BLaER1 (cell line): ENCODE measurements around the gene LHB.

ENCODE experiments used
- H3K27ac ChIP-seq: shearing (Covaris generic); formaldehyde crosslinking; 2 replicates; pipeline ENCODE4 v1.8.1; 2022
- H3K27me3 ChIP-seq: shearing (Covaris generic); formaldehyde crosslinking; 2 replicates; pipeline ENCODE4 v1.8.1; 2022
- H3K36me3 ChIP-seq: shearing (Covaris generic); formaldehyde crosslinking; 2 replicates; pipeline ENCODE4 v1.8.1; 2022
- H3K4me1 ChIP-seq: shearing (Covaris generic); formaldehyde crosslinking; 2 replicates; pipeline ENCODE4 v1.8.1; 2022
- H3K4me2 ChIP-seq: shearing (Covaris generic); formaldehyde crosslinking; 2 replicates; pipeline ENCODE4 v1.8.1; 2022
- H3K4me3 ChIP-seq: shearing (Covaris generic); formaldehyde crosslinking; 2 replicates; pipeline ENCODE4 v1.8.1; 2022
- H3K9ac ChIP-seq: shearing (Covaris generic); formaldehyde crosslinking; 2 replicates; pipeline ENCODE4 v1.8.1; 2022
- H3K9me3 ChIP-seq: shearing (Covaris generic); formaldehyde crosslinking; 2 replicates; pipeline ENCODE4 v1.8.1; 2022
- H4K20me1 ChIP-seq: shearing (Covaris generic); formaldehyde crosslinking; 2 replicates; pipeline ENCODE4 v1.8.1; 2022
- Cebpa-rat ChIP-seq: shearing (Covaris generic); IDR thresholded peaks from 2 replicates; pipeline ENCODE4 v1.8.1; 2022

Gene LHB

GRCh38 chr19:48975947-48976847 lies 40.7 kb downstream of the LHB start:
- H3K4me1 ChIP-seq: peaks cover 54% of the 10 kb centered on the region

DNA sequence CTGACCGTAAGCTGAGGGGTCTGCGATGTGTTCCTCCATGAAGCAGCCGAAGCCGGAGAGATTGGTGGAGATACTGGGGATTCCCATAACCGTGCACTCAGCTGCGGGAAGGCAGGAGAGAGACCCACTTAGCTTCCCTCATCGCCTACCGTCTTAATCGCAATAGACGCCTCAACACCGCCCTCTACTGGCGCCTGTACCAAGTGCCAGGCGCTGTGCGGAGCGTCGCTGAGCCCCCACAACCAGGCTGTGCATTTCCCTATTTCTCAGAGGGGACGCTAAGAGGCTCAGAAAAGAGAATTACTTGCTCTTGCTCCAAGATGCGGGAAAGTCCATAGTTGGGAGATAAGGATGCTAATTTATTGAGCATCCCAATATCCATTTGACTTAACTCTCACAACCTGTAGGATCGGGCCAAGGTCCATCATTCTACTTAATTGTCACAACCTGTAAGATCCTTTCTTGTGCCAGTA lies 45.9 kb downstream of the LHB start:
- peaks cover 48% of the 10 kb centered on the region for H3K4me1 ChIP-seq
- H3K4me2 ChIP-seq: peak overlapping the region; percentile 49
- H3K9ac ChIP-seq: no peak overlapping the region
- no peaks in the 10 kb centered on the region for H3K9me3 ChIP-seq
- H3K27ac ChIP-seq: no peak overlapping the region
- peaks cover 26% of the 10 kb centered on the region for H4K20me1 ChIP-seq
- peaks cover 87% of the 10 kb centered on the region for H3K36me3 ChIP-seq
- H3K27me3 ChIP-seq: no peaks in the 10 kb centered on the region
- TF ChIP-seq Cebpa-rat: no peak
- H3K4me3 ChIP-seq: no peak overlapping the region

More at GRCh38 chr19:48975947-48976847, 40.7 kb downstream of the LHB start:
- no peaks in the 10 kb centered on the region for H3K27me3 ChIP-seq
- H3K36me3 ChIP-seq: peaks cover 74% of the 10 kb centered on the region
- no peak for TF ChIP-seq Cebpa-rat
- H3K27ac ChIP-seq: 0 out of 2 replicates have a peak overlapping the region, but pooled peaks have one; percentile 18
- H3K9me3 ChIP-seq: no peaks in the 10 kb centered on the region
- H3K4me2 ChIP-seq: peak overlapping the region; percentile 37
- H3K9ac ChIP-seq: no peak overlapping the region
- H3K4me3 ChIP-seq: no peak overlapping the region
- H4K20me1 ChIP-seq: no peaks in the 10 kb centered on the region

GRCh38 chr19:48970139-48970766 lies 46.6 kb downstream of the LHB start:
- no peak overlapping the region for H3K27ac ChIP-seq
- peaks cover 86% of the 10 kb centered on the region for H3K36me3 ChIP-seq
- H3K4me2 ChIP-seq: peak overlapping the region; percentile 49
- no peak overlapping the region for H3K4me3 ChIP-seq
- H3K9me3 ChIP-seq: no peaks in the 10 kb centered on the region
- no peaks in the 10 kb centered on the region for H3K27me3 ChIP-seq
- TF ChIP-seq Cebpa-rat: no peak
- H3K9ac ChIP-seq: no peak overlapping the region
- peaks cover 44% of the 10 kb centered on the region for H3K4me1 ChIP-seq
- H4K20me1 ChIP-seq: peaks cover 34% of the 10 kb centered on the region

GRCh38 chr19:48969276-48970138 lies 47.4 kb downstream of the LHB start:
- TF ChIP-seq Cebpa-rat: no peak
- peak overlapping the region; percentile 49 for H3K4me2 ChIP-seq
- H3K4me3 ChIP-seq: no peak overlapping the region
- no peak overlapping the region for H3K9ac ChIP-seq
- H3K27me3 ChIP-seq: no peaks in the 10 kb centered on the region
- no peak overlapping the region for H3K27ac ChIP-seq
- peaks cover 34% of the 10 kb centered on the region for H4K20me1 ChIP-seq
- H3K36me3 ChIP-seq: peaks cover 78% of the 10 kb centered on the region
- H3K9me3 ChIP-seq: no peaks in the 10 kb centered on the region
- H3K4me1 ChIP-seq: peaks cover 47% of the 10 kb centered on the region

DNA sequence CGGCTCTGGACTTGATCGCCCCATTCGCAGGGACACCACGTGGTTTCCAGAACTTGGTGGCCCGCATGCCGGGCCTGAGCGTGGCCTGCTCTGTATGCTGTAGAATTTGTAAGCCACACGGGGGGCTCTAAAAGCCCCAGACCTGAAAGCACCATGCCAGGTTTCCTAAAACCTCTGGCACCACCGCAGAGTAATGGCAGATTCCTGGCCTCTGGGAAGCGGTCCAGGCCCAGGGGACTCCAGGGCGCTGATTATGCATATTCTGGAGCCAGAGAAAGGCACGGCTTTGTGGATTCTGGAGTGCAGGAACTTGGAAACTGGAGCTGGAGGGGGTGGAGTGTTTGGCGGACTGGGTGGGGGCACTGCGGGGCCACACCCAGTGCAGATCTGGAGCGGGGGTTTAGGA lies 48.1 kb downstream of the LHB start:
- H3K36me3 ChIP-seq: peaks cover 71% of the 10 kb centered on the region
- H3K27ac ChIP-seq: no peak overlapping the region; the same call in 1 of the 2 replicates
- peaks cover 34% of the 10 kb centered on the region for H4K20me1 ChIP-seq

DNA sequence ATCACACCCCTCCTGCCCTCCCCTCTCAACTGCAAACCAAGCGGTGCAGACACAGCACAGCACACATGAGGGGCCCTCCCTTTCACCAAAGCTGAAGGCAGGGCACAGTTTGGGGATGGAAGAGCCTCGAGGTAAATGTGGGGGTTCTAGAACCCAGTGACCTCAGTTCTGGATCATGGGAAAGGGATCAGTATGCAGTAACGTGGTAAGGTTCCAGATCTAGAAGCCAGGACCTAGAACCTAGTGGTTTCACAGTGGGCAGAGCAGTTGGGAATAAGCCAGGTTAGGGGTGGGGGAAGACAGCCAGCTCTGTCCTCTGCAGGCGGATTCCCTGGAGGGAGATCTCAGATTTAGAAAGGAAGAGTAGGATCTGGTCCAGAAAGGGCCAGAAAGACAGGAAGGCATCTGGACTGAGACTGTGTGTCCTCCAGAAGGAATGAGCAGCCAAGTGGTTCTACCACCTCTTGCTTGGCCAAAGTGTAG lies 48.7 kb downstream of the LHB start:
- H4K20me1 ChIP-seq: peaks cover 34% of the 10 kb centered on the region
- TF ChIP-seq Cebpa-rat: no peak
- peak overlapping the region; percentile 99; the same call in 1 of the 2 replicates for H3K4me2 ChIP-seq
- peaks cover 65% of the 10 kb centered on the region for H3K36me3 ChIP-seq
- peak overlapping the region; percentile 43 for H3K9ac ChIP-seq
- no peaks in the 10 kb centered on the region for H3K27me3 ChIP-seq
- H3K4me3 ChIP-seq: no peak overlapping the region
- H3K4me1 ChIP-seq: peaks cover 60% of the 10 kb centered on the region
- H3K27ac ChIP-seq: peak overlapping the region; percentile 23
- H3K9me3 ChIP-seq: no peaks in the 10 kb centered on the region

More for the DNA sequence above, 48.1 kb downstream of the LHB start:
- peaks cover 54% of the 10 kb centered on the region for H3K4me1 ChIP-seq
- no peak overlapping the region for H3K4me2 ChIP-seq
- no peaks in the 10 kb centered on the region for H3K9me3 ChIP-seq
- H3K9ac ChIP-seq: peak overlapping the region; percentile 43; the same call in 1 of the 2 replicates
- TF ChIP-seq Cebpa-rat: no peak
- H3K4me3 ChIP-seq: no peak overlapping the region
- no peaks in the 10 kb centered on the region for H3K27me3 ChIP-seq

- Histone ChIP-seq H3K9ac (peak overlapping the region; percentile 43), H3K4me2 (peak overlapping the region; percentile 99), H4K20me1 (peaks cover 34% of the 10 kb centered on the region), H3K36me3 (peaks cover 59% of the 10 kb centered on the region), H3K9me3 (no peaks in the 10 kb centered on the region), H3K4me1 (peaks cover 64% of the 10 kb centered on the region), H3K27ac (peak overlapping the region; percentile 23; the same call in 1 of the 2 replicates), H3K4me3 (no peak overlapping the region; the same call in 1 of the 2 replicates), H3K27me3 (no peaks in the 10 kb centered on the region)
- no peak for TF ChIP-seq Cebpa-rat
These were observed 49.3 kb downstream of the LHB start for GRCh38 chr19:48967346-48968178.

GRCh38 chr19:48966541-48967345 lies 50.1 kb downstream of the LHB start:
- peak overlapping the region; percentile 99 for H3K4me2 ChIP-seq
- peak overlapping the region; percentile 92 for H3K27ac ChIP-seq
- H3K4me1 ChIP-seq: peaks cover 72% of the 10 kb centered on the region
- H3K9ac ChIP-seq: peak overlapping the region; percentile 93
- H3K27me3 ChIP-seq: no peaks in the 10 kb centered on the region
- no peak for TF ChIP-seq Cebpa-rat
- H4K20me1 ChIP-seq: peaks cover 34% of the 10 kb centered on the region
- no peaks in the 10 kb centered on the region for H3K9me3 ChIP-seq
- peaks cover 51% of the 10 kb centered on the region for H3K36me3 ChIP-seq
- H3K4me3 ChIP-seq: peak overlapping the region; percentile 91
